HepG2 (cell line): ENCODE measurements around the gene MYH7B. TPM values are rescaled to one million over a fixed set of nuclear protein-coding genes. Genes with fewer than 3 reads are reported as not detected.

Experiments used
- ATF3 ChIP-seq: sonication (generic); formaldehyde crosslinking; IDR thresholded peaks from 2 replicates; pipeline ENCODE4 v1.4.0; 2020; ENCODE audit warnings: missing genetic modification reagents
- ETV5 ChIP-seq: IDR thresholded peaks from 2 replicates; pipeline ENCODE4 v1.6.1; 2018; ENCODE audit warnings: missing biosample characterization, missing genetic modification reagents, inconsistent platforms, borderline replicate concordance
- EZH2 ChIP-seq: conservative IDR thresholded peaks from 2 replicates; pipeline ENCODE4 v1.6.1; 2012; ENCODE audit warnings: mild to moderate bottlenecking, low read depth, low read length, moderate library complexity
- ISL2 ChIP-seq: sonication (generic); formaldehyde crosslinking; IDR thresholded peaks from 2 replicates; pipeline ENCODE4 v1.5.0; 2020; ENCODE audit warnings: missing genetic modification reagents
- MXI1 ChIP-seq: IDR thresholded peaks from 3 replicates; pipeline ENCODE4 v1.6.1; 2012; ENCODE audit warnings: low read depth, low read length, inconsistent platforms, borderline replicate concordance
- NKX3-1 ChIP-seq: sonication (generic); formaldehyde crosslinking; IDR thresholded peaks from 2 replicates; pipeline ENCODE4 v1.5.0; 2020; ENCODE audit warnings: missing genetic modification reagents
- PAXIP1 ChIP-seq: sonication (generic); formaldehyde crosslinking; conservative IDR thresholded peaks from 2 replicates; pipeline ENCODE4 v1.4.0; 2020; ENCODE audit warnings: mild to moderate bottlenecking, missing genetic modification reagents, moderate library complexity
- SIN3A ChIP-seq: IDR thresholded peaks from 2 replicates; pipeline ENCODE4 v1.6.1; 2011; ENCODE audit warnings: low read depth, mild to moderate bottlenecking, control low read depth, low read length, borderline replicate concordance
- SMC3 ChIP-seq: IDR thresholded peaks from 2 replicates; pipeline ENCODE4 v1.6.1; 2011; ENCODE audit warnings: low read length, improper control_type of control experiment
- TRAFD1 ChIP-seq: sonication (generic); formaldehyde crosslinking; IDR thresholded peaks from 2 replicates; pipeline ENCODE4 v1.5.1; 2020; ENCODE audit warnings: missing genetic modification reagents, mild to moderate bottlenecking, borderline replicate concordance
- ZMAT3 ChIP-seq: sonication (generic); formaldehyde crosslinking; conservative IDR thresholded peaks from 2 replicates; pipeline ENCODE4 v1.7.0; 2021; ENCODE audit warnings: missing genetic modification reagents
- ZNF543 ChIP-seq: sonication (generic); formaldehyde crosslinking; IDR thresholded peaks from 2 replicates; pipeline ENCODE4 v1.4.0; 2020; ENCODE audit warnings: mild to moderate bottlenecking, missing genetic modification reagents
- ZNF547 ChIP-seq: sonication (generic); formaldehyde crosslinking; IDR thresholded peaks from 2 replicates; pipeline ENCODE4 v1.5.1; 2020; ENCODE audit warnings: mild to moderate bottlenecking, missing genetic modification reagents
- ZNF605 ChIP-seq: sonication (generic); formaldehyde crosslinking; IDR thresholded peaks from 2 replicates; pipeline ENCODE4 v1.8.0; 2022; ENCODE audit warnings: mild to moderate bottlenecking, missing genetic modification reagents
- ZNF607 ChIP-seq: sonication (generic); formaldehyde crosslinking; IDR thresholded peaks from 2 replicates; pipeline ENCODE4 v1.5.1; 2020; ENCODE audit warnings: missing genetic modification reagents, mild to moderate bottlenecking, borderline replicate concordance
- ZNF616 ChIP-seq: sonication (generic); formaldehyde crosslinking; IDR thresholded peaks from 2 replicates; pipeline ENCODE4 v1.5.0; 2020; ENCODE audit warnings: low read depth, mild to moderate bottlenecking, missing genetic modification reagents
- ZNF839 ChIP-seq: sonication (generic); formaldehyde crosslinking; IDR thresholded peaks from 2 replicates; pipeline ENCODE4 v1.4.0; 2020; ENCODE audit warnings: missing genetic modification reagents, mild to moderate bottlenecking, borderline replicate concordance
- ZNF841 ChIP-seq: sonication (generic); formaldehyde crosslinking; IDR thresholded peaks from 2 replicates; pipeline ENCODE4 v1.8.1; 2023; ENCODE audit warnings: missing genetic modification reagents, borderline replicate concordance
- polyA plus RNA-seq, 8 experiments: library from polyadenylated mRNA; depleted of rRNA in 3 of 8; stranded (reverse) in 7 of 8; unstranded in 1 of 8; fragments of >200 nt; fragmentation: Illumina TruSeq in 4 of 8; extraction: Trizol in 4 of 8; gene quantifications; 2 replicates each; pipeline versions ENCODE4 v1.2.1 to v1.2.3, GENCODE V29; 2011 to 2016; ENCODE audit warnings: low read depth in 4 of 8, missing spikeins in 1 of 8, mixed read lengths in 1 of 8; ENCODE audit not compliant: insufficient read depth in 1 of 8
- total RNA-seq, 5 experiments: library from RNA; depleted of rRNA; stranded (reverse); fragments of >200 nt; fragmentation: Illumina TruSeq; extraction: Trizol; gene quantifications; 2 replicates each; pipeline ENCODE4 v1.2.3, GENCODE V29; 2016; ENCODE audit warnings: low read depth in 1 of 5
- TF ChIP-seq, protein P1 (sequence below): sonication (generic); formaldehyde crosslinking; IDR thresholded peaks from 2 replicates; pipeline ENCODE4 v1.5.0; 2020; ENCODE audit warnings: missing genetic modification reagents
- TF ChIP-seq, protein P2 (sequence below): IDR thresholded peaks from 2 replicates; pipeline ENCODE4 v1.6.1; 2016; ENCODE audit warnings: missing compliant biosample characterization, missing genetic modification reagents, borderline replicate concordance
- TF ChIP-seq, protein P3 (sequence below): IDR thresholded peaks from 2 replicates; pipeline ENCODE4 v1.6.1; 2016; ENCODE audit warnings: mild to moderate bottlenecking

The MYH7B gene
- total and polyA plus RNA-seq, 2 of the 13 experiments (the other 11 are each of a cell fraction or from before 2014, with no cell fraction given): 0.05 to 0.20 TPM

GRCh38 chr20:34994509-34995131, 39.0 kb downstream of the MYH7B start (continued):
- TF ChIP-seq, protein P1, sequence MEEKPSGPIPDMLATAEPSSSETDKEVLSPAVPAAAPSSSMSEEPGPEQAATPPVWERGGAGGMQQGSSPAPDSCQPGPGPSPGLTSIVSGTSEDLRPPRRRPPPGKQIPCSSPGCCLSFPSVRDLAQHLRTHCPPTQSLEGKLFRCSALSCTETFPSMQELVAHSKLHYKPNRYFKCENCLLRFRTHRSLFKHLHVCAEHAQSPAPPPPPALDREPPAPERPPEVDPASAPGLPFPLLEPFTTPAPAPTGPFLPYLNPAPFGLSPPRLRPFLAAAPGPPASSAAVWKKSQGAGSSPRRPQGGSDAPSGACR (CRISPR knock-in tag): peak; percentile 84; the same call in 1 of the 2 replicates
- TF ChIP-seq ATF3 (CRISPR knock-in tag) (no peak), NKX3-1 (CRISPR knock-in tag) (no peak), ZNF605 (peak; percentile 49; the same call in 1 of the 2 replicates), ISL2 (no peak), ZNF841 (CRISPR knock-in tag) (no peak), SMC3 (no peak), ZNF616 (CRISPR knock-in tag) (peak; percentile 75; the same call in 1 of the 2 replicates), SIN3A (no peak), TRAFD1 (CRISPR knock-in tag) (no peak), PAXIP1 (CRISPR knock-in tag) (peak; percentile 77), ZNF547 (no peak; the same call in 1 of the 2 replicates), EZH2 (no peak), ETV5 (CRISPR knock-in tag) (no peak; the same call in 1 of the 2 replicates), MXI1 (peak; percentile 73; the same call in 1 of the 3 replicates), ZMAT3 (CRISPR knock-in tag) (peak; percentile 68; the same call in 1 of the 2 replicates), ZNF607 (CRISPR knock-in tag) (no peak; the same call in 1 of the 2 replicates), ZNF543 (CRISPR knock-in tag) (0 out of 2 replicates have a peak, but pooled peaks have one; percentile 37), ZNF839 (CRISPR knock-in tag) (0 out of 2 replicates have a peak, but pooled peaks have one; percentile 40)
- TF ChIP-seq, protein P2, sequence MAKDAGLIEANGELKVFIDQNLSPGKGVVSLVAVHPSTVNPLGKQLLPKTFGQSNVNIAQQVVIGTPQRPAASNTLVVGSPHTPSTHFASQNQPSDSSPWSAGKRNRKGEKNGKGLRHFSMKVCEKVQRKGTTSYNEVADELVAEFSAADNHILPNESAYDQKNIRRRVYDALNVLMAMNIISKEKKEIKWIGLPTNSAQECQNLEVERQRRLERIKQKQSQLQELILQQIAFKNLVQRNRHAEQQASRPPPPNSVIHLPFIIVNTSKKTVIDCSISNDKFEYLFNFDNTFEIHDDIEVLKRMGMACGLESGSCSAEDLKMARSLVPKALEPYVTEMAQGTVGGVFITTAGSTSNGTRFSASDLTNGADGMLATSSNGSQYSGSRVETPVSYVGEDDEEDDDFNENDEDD: peak; percentile 63; the same call in 1 of the 2 replicates
- TF ChIP-seq, protein P3, sequence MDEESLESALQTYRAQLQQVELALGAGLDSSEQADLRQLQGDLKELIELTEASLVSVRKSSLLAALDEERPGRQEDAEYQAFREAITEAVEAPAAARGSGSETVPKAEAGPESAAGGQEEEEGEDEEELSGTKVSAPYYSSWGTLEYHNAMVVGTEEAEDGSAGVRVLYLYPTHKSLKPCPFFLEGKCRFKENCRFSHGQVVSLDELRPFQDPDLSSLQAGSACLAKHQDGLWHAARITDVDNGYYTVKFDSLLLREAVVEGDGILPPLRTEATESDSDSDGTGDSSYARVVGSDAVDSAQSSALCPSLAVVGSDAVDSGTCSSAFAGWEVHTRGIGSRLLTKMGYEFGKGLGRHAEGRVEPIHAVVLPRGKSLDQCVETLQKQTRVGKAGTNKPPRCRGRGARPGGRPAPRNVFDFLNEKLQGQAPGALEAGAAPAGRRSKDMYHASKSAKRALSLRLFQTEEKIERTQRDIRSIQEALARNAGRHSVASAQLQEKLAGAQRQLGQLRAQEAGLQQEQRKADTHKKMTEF (CRISPR knock-in tag): no peak
